Measurements from ENCODE around the gene SNTN. TPM values are rescaled to one million over a fixed set of nuclear protein-coding genes. Genes with fewer than 3 reads are reported as not detected.

Gene SNTN
- total RNA-seq, 2 donors from 2014 or later = not detected

Other genes with a start within 250 kb of the SNTN start
- not detected for gene C3orf49, start 166.6 kb downstream of the SNTN start, total RNA-seq
- gene THOC7, start 211.1 kb downstream of the SNTN start, total RNA-seq = 10 to 100 TPM; 15.6 to 89.2 TPM
- gene ATXN7, start 211.2 kb downstream of the SNTN start, total RNA-seq = 10 to 100 TPM; 28.6 to 54.9 TPM

Data from activated naive CD4-positive, alpha-beta T cell treated with anti-CD3 and anti-CD28 coated beads, Interleukin-2, amount 50 U/mL, for 72 hours (primary cell).